ENCODE measurements around the gene GADD45GIP1. TPM values are rescaled to one million over a fixed set of nuclear protein-coding genes. Genes with fewer than 3 reads are reported as not detected.
"Not testable (repeated sequence)": the region's sequence is repeated elsewhere in the genome, so short reads cannot be mapped to it uniquely, and the experiment has no call there.

Gene GADD45GIP1
- total and polyA plus RNA-seq, 12 donors, result 16.5 to 213 (median 49.5) TPM

DNA sequence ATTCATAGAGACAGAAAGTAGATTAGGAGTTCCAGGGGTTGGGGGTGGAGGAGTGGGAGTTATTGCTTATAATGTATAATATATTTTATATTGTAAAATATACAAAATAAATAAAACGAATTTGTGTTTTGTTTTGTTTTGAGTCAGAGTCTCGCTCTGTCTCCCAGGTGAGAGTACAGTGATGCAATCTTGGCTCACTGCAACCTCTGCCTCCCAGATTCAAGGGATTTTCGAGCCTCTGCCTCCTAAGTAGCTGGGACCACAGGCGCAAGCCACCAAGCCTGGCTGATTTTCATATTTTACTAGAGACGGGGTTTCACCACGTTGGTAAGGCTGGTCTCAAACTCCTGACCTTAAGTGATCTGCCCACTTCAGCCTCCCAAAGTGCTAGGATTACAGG, 2.5 kb upstream of the GADD45GIP1 start:
- no peak for TF ChIP-seq POLR2A (IDR thresholded peaks at IDR 0.05)
- TF ChIP-seq, protein P1, sequence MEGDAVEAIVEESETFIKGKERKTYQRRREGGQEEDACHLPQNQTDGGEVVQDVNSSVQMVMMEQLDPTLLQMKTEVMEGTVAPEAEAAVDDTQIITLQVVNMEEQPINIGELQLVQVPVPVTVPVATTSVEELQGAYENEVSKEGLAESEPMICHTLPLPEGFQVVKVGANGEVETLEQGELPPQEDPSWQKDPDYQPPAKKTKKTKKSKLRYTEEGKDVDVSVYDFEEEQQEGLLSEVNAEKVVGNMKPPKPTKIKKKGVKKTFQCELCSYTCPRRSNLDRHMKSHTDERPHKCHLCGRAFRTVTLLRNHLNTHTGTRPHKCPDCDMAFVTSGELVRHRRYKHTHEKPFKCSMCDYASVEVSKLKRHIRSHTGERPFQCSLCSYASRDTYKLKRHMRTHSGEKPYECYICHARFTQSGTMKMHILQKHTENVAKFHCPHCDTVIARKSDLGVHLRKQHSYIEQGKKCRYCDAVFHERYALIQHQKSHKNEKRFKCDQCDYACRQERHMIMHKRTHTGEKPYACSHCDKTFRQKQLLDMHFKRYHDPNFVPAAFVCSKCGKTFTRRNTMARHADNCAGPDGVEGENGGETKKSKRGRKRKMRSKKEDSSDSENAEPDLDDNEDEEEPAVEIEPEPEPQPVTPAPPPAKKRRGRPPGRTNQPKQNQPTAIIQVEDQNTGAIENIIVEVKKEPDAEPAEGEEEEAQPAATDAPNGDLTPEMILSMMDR (IDR thresholded peaks at IDR 0.05), result no peak
- no peak overlapping the region for H3K4me3 ChIP-seq
- no peak for DNase-seq
- H3K4me1 ChIP-seq (replicated peaks in 1 of 2), result peaks cover 9 to 25% of the 10 kb centered on the region in 2 donors
- H3K36me3 ChIP-seq (replicated peaks in 1 of 2), result peaks cover 0 to 6% of the 10 kb centered on the region in 2 donors
- no peaks in the 10 kb centered on the region for H3K9me3 ChIP-seq (replicated peaks in 1 of 3)
- WGBS, 4 donors, result 62 to 75% (median 70%) methylated on average over 6 of the region's 6 CpGs
- H3K27ac ChIP-seq, result no peak overlapping the region
- no peaks in the 10 kb centered on the region for H3K27me3 ChIP-seq
- intact Hi-C loops (cut with DNase I), result no loop called here

DNA sequence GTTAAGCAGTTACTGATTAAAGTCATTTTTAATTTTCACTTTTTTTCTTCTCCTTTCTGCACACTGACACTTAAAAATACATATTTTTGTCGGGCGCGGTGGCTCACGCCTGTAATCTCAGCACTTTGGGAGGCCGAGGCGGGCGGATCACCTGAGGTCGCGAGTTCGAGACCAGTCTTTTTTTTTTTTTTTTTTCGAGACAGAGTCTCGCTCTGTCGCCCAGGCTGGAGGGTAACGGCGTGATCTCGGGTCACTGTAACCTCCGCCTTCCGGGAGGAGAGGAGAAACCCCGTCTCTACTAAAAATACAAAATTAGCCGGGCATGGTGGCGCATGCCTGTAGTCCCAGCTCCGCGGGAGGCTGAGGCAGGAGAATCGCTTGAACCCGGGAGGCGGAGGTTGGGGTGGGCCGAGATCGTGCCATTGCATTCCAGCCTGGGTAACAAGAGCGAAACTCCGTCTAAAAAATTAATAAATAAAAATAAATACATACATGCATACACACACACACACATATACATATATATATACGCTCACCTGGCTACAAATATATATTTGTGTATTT, 448 bp upstream of the GADD45GIP1 start:
- H3K9me3 ChIP-seq (replicated peaks in 1 of 3); H3K27me3 ChIP-seq; intact Hi-C loops (cut with DNase I); DNase-seq: not testable (repeated sequence)
- H3K4me3 ChIP-seq, result peak overlapping the region in 3 of 4 donors; percentile 89 to 97 (median 91)
- peaks cover 21 to 46% of the 10 kb centered on the region in 2 donors for H3K4me1 ChIP-seq (replicated peaks in 1 of 2)
- WGBS, 4 donors, result 33 to 43% (median 39%) methylated on average over 29 to 31 of the region's 31 CpGs
- H3K27ac ChIP-seq, result peak overlapping the region in 4 of 5 donors; percentile 79 to 95 (median 86)
- H3K36me3 ChIP-seq (replicated peaks in 1 of 2), result peaks cover 0 to 24% of the 10 kb centered on the region in 2 donors

DNA sequence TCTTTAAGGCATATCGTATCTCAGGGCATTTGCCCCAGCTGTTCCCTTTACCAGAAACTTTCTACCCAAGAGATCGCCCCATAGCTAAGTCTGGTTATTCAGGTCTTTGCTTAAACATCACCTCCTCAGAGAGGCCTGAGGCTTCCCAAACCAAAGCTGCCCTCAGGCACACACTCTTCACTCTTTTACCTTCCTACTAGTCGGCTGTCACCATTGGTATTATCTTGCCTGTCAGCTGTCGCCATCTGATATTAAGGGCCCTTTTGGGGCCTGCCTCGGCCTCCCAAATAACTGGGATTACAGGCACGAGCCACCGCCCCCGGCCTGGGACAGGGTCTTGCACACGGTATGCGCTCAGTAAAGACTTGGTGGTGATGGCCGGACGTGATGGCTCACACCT, 1.0 kb downstream of the GADD45GIP1 start:
- no peaks in the 10 kb centered on the region for H3K9me3 ChIP-seq (replicated peaks in 1 of 3)
- DNase-seq, result peak in 2 of 7 donors; percentile 27 to 52
- TF ChIP-seq, protein P1 (IDR thresholded peaks at IDR 0.05), result no peak
- TF ChIP-seq POLR2A (IDR thresholded peaks at IDR 0.05), result no peak
- WGBS, 4 donors, result 57 to 67% (median 60%) methylated on average over 10 to 12 of the region's 12 CpGs
- H3K36me3 ChIP-seq (replicated peaks in 1 of 2), result peaks cover 0 to 35% of the 10 kb centered on the region in 2 donors
- H3K4me3 ChIP-seq, result peak overlapping the region; percentile 88 to 97 (median 90)
- no peaks in the 10 kb centered on the region for H3K27me3 ChIP-seq
- intact Hi-C loops (cut with DNase I), result no loop called here
- peaks cover 24 to 50% of the 10 kb centered on the region in 2 donors for H3K4me1 ChIP-seq (replicated peaks in 1 of 2)
- peak overlapping the region in 4 of 5 donors; percentile 79 to 95 (median 86) for H3K27ac ChIP-seq

DNA sequence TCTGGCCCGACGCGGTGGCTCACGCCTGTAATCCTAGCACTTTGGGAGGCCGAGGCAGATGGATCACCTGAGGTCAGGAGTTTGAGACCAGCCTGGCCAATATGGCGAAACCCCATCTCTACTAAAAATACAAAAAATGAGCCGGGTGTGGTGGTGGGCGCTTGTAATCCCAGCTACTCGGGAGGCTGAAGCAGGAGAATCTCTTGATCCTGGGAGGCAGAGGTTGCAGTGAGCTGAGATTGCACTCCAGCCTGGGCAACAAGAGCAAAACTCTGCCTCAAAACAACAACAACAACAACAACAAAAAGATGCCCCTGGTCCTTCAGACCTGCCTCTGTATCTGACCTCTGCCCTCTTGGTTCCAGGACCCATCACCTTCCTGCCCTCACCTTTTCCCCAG, 1.4 kb downstream of the GADD45GIP1 start:
- Histone ChIP-seq H3K36me3 (replicated peaks in 1 of 2) (peaks cover 0 to 39% of the 10 kb centered on the region in 2 donors), H3K4me3 (peak overlapping the region in 1 of 4 donors; percentile 89), H3K4me1 (replicated peaks in 1 of 2) (peaks cover 24 to 50% of the 10 kb centered on the region in 2 donors), H3K27ac (peak overlapping the region in 1 of 5 donors; percentile 95)
- H3K9me3 ChIP-seq (replicated peaks in 1 of 3); intact Hi-C loops (cut with DNase I); H3K27me3 ChIP-seq: not testable (repeated sequence)
- WGBS, 4 donors, result 87 to 100% (median 90%) methylated on average over 1 to 9 of the region's 9 CpGs
- peak in 1 of 7 donors; percentile 18 for DNase-seq

- Histone ChIP-seq H3K27me3 (no peaks in the 10 kb centered on the region), H3K27ac (peak overlapping the region in 3 of 5 donors; percentile 60 to 89 (median 89)), H3K9me3 (replicated peaks in 1 of 3) (no peaks in the 10 kb centered on the region), H3K4me3 (no peak overlapping the region), H3K36me3 (replicated peaks in 1 of 2) (peaks cover 0 to 49% of the 10 kb centered on the region in 2 donors), H3K4me1 (replicated peaks in 1 of 2) (peaks cover 24 to 50% of the 10 kb centered on the region in 2 donors)
- TF ChIP-seq, protein P1 (IDR thresholded peaks at IDR 0.05), result no peak
- TF ChIP-seq POLR2A (IDR thresholded peaks at IDR 0.05), result no peak
- intact Hi-C loops (cut with DNase I), result no loop called here
- 20 to 30% (median 21%) methylated on average over 1 of the region's 1 CpG for WGBS, 4 donors
- DNase-seq, result no peak
Measured at GRCh38 chr19:12954612-12954962, 2.4 kb downstream of the GADD45GIP1 start.
